GM12891 (cell line): ENCODE data around the gene TMC1.

ENCODE experiments used
- POLR2A ChIP-seq: IDR thresholded peaks from 2 replicates; pipeline ENCODE4 v1.6.1; 2011; ENCODE audit warnings: low read depth, low read length, control low read depth
- POLR2AphosphoS5 ChIP-seq: IDR thresholded peaks from 2 replicates; pipeline ENCODE4 v1.6.1; 2011; ENCODE audit warnings: low read depth, low read length, control low read depth
- POU2F2 ChIP-seq: IDR thresholded peaks from 2 replicates; pipeline ENCODE4 v1.6.1; 2011; ENCODE audit warnings: low read depth, mild to moderate bottlenecking, control low read depth, low read length, moderate library complexity
- SPI1 ChIP-seq: IDR thresholded peaks from 2 replicates; pipeline ENCODE4 v1.6.1; 2011; ENCODE audit warnings: low read depth, low read length, control low read depth
- TAF1 ChIP-seq: IDR thresholded peaks from 2 replicates; pipeline ENCODE4 v1.6.1; 2011; ENCODE audit warnings: low read depth, low read length, control low read depth

DNA sequence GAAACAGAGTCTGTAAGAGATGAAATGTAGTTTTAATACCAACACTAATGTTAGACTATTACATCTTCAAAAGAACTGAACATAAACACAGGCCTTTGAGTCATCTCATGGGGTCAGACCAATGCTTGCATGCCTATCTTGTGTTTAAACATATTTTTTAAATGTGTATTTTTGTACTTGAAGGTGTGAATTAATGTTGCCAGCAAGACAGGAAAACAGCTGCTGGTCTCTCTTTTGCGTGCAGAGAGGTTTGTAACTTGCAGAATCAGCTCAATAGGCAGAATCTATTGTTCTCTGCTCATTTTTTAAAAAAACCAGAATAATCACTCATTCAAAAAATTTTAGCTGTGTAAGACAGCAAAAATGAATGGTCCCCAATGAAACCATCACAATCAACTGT lies 251.3 kb downstream of the TMC1 start:
- no peak for TF ChIP-seq POLR2A
- no peak for TF ChIP-seq POLR2AphosphoS5
- no peak for TF ChIP-seq SPI1
- TF ChIP-seq TAF1, result no peak
- no peak for TF ChIP-seq POU2F2
